ENCODE measurements around the gene ATG14. TPM values are rescaled to one million over a fixed set of nuclear protein-coding genes. Genes with fewer than 3 reads are reported as not detected.
A peak's percentile ranks its signal among the peaks of the same experiment; 100 is the strongest.
"Not testable (repeated sequence)": the region's sequence is repeated elsewhere in the genome, so short reads cannot be mapped to it uniquely, and the experiment has no call there.

Gene ATG14
- total RNA-seq, 1 experiment from 2014 or later = 11.9 TPM

- no peak for DNase-seq (ENCODE audit: low spot score)
Observed at GRCh38 chr14:55433880-55434804, 22.5 kb upstream of the ATG14 start.

GRCh38 chr14:55432628-55433027 is 21.0 kb upstream of the ATG14 start:
- no peak for DNase-seq (ENCODE audit: low spot score)

- DNase-seq (ENCODE audit: low spot score) = peak; percentile 63
Observed at GRCh38 chr14:55430024-55430690, 18.5 kb upstream of the ATG14 start.

GRCh38 chr14:55427439-55427838 is 15.8 kb upstream of the ATG14 start:
- DNase-seq (ENCODE audit: low spot score) = peak; percentile 56

GRCh38 chr14:55426891-55427290 is 15.3 kb upstream of the ATG14 start:
- DNase-seq (ENCODE audit: low spot score) = no peak

GRCh38 chr14:55425091-55425490 is 13.5 kb upstream of the ATG14 start:
- DNase-seq (ENCODE audit: low spot score) = no peak

- DNase-seq (ENCODE audit: low spot score) = no peak
Observed at GRCh38 chr14:55423969-55424368, 12.3 kb upstream of the ATG14 start.

- not testable (repeated sequence) for DNase-seq (ENCODE audit: low spot score)
Observed at GRCh38 chr14:55422338-55422737, 10.7 kb upstream of the ATG14 start.

- DNase-seq (ENCODE audit: low spot score) = no peak
Observed at GRCh38 chr14:55419663-55420062, 8.0 kb upstream of the ATG14 start.

GRCh38 chr14:55418411-55418810 is 6.8 kb upstream of the ATG14 start:
- DNase-seq (ENCODE audit: low spot score) = no peak

- no peak for DNase-seq (ENCODE audit: low spot score)
Observed at GRCh38 chr14:55417955-55418354, 6.3 kb upstream of the ATG14 start.

- no peak for DNase-seq (ENCODE audit: low spot score)
Observed at GRCh38 chr14:55416866-55417265, 5.2 kb upstream of the ATG14 start.

GRCh38 chr14:55414551-55414950 is 2.9 kb upstream of the ATG14 start:
- DNase-seq (ENCODE audit: low spot score) = no peak

GRCh38 chr14:55412676-55413075 is 1.0 kb upstream of the ATG14 start:
- peak; percentile 40 for DNase-seq (ENCODE audit: low spot score)

GRCh38 chr14:55410876-55411275 is 754 bp downstream of the ATG14 start:
- no peak for DNase-seq (ENCODE audit: low spot score)

GRCh38 chr14:55404173-55404854 is 7.3 kb downstream of the ATG14 start:
- no peak for DNase-seq (ENCODE audit: low spot score)

- no peak for DNase-seq (ENCODE audit: low spot score)
Observed at GRCh38 chr14:55401751-55402150, 9.9 kb downstream of the ATG14 start.

- DNase-seq (ENCODE audit: low spot score) = no peak
Observed at GRCh38 chr14:55399852-55400251, 11.8 kb downstream of the ATG14 start.

- no peak for DNase-seq (ENCODE audit: low spot score)
Observed at GRCh38 chr14:55399183-55399582, 12.4 kb downstream of the ATG14 start.

- peak; percentile 64 for DNase-seq (ENCODE audit: low spot score)
Observed at GRCh38 chr14:55398679-55399078, 13.0 kb downstream of the ATG14 start.

- peak; percentile 65 for DNase-seq (ENCODE audit: low spot score)
Observed at GRCh38 chr14:55389330-55389729, 22.3 kb downstream of the ATG14 start.

- DNase-seq (ENCODE audit: low spot score) = peak; percentile 88
Observed at GRCh38 chr14:55388160-55388559, 23.5 kb downstream of the ATG14 start.

Measured in A172 (cell line).